Suprapubic skin (tissue), 4 donors: ENCODE results near the gene SLC30A7. TPM values are rescaled to one million over a fixed set of nuclear protein-coding genes. Genes with fewer than 3 reads are reported as not detected.
A peak's percentile ranks its signal among the peaks of the same experiment; 100 is the strongest.

Experiments used
- DNase-seq, 2 donors: peaks; one replicate each; pipeline ENCODE4 v3.0.0-alpha.2; 2019; ENCODE audit warnings: low spot score in 2 of 2
- H3K27ac ChIP-seq: fragments of 200-600 bp; sonication (generic); one replicate; pipeline ENCODE4 v1.5.1; 2019
- H3K27me3 ChIP-seq: fragments of 200-600 bp; sonication (generic); one replicate; pipeline ENCODE4 v1.5.1; 2019
- H3K36me3 ChIP-seq: fragments of 200-600 bp; sonication (generic); one replicate; pipeline ENCODE4 v1.5.1; 2019
- H3K4me1 ChIP-seq: fragments of 200-600 bp; sonication (generic); one replicate; pipeline ENCODE4 v1.5.1; 2019
- H3K4me3 ChIP-seq: fragments of 200-600 bp; sonication (generic); one replicate; pipeline ENCODE4 v1.5.1; 2019; ENCODE audit warnings: mild to moderate bottlenecking
- H3K9me3 ChIP-seq: fragments of 200-600 bp; sonication (generic); one replicate; pipeline ENCODE4 v1.5.1; 2019
- EP300 ChIP-seq: sonication (generic); formaldehyde crosslinking; IDR thresholded peaks from one replicate; pipeline ENCODE4 v1.6.1; 2017; ENCODE audit warnings: antibody characterized with exemption
- POLR2A ChIP-seq, 2 donors: fragments of 450-650 bp; IDR thresholded peaks; one replicate each; pipeline ENCODE4 v1.6.1; 2017; ENCODE audit warnings: antibody characterized with exemption in 2 of 2, mild to moderate bottlenecking in 2 of 2, moderate library complexity in 2 of 2
- POLR2AphosphoS5 ChIP-seq, 3 donors: sonication (generic); formaldehyde crosslinking; IDR thresholded peaks; one replicate each; pipeline ENCODE4 v1.6.1; 2017; ENCODE audit warnings: antibody characterized with exemption in 3 of 3
- WGBS: methylation state at CpG from one replicate; pipeline ENCODE4 v1.1.5; 2018; 5-methylcytosine and 5-hydroxymethylcytosine counted together
- total RNA-seq, 4 donors: library from RNA; depleted of rRNA; stranded (reverse); fragments of >200 nt; gene quantifications; one replicate each; pipeline ENCODE4 v1.1.0, GENCODE V29; 2016
- TF ChIP-seq, protein P1 (sequence below), 2 donors: fragments of 200-600 bp in 1 of 2; fragments of 450-650 bp in 1 of 2; sonication (generic) in 1 of 2; IDR thresholded peaks; one replicate each; pipeline ENCODE4 v1.5.1; 2016 to 2019; ENCODE audit warnings: antibody characterized with exemption in 2 of 2, mild to moderate bottlenecking in 1 of 2, moderate library complexity in 1 of 2

The SLC30A7 gene
- total RNA-seq, 4 donors from 2014 or later, result 16.4 to 22.5 (median 19.5) TPM

DNA sequence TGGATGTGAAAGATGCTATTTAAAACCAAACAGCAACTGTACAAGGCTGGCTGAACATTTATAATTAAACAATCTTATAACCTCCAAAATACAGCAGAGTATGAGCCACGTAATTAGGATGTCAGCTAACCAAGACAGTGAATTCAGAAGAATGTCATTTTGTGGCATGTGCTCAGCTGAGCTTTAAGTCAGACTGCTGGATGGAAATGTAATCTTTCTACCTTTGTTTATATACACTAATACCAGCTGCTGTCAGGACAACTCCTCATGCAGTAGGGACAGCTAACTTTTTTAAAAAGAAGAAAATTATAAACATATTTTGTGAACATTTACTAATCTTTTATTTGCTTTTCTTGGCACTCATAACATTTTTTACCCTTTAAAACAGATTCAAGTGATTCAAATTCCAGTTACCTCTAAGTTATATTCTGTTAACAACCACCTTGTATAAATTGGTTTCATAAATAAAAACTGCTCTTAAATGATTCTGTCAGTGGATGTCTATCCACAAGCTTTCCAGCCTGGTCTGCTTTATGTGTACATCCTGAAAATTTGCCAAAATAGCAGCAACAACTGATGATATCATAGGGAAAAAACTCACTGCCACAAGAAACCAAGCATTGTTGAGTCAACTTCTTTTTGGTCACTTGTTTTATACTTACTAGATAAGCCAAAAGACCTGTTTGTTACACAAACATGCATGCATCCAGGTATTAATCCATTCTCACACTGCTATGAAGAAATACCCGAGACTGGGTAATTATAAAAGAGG lies 93.6 kb downstream of the SLC30A7 start:
- WGBS, result 59% methylated on average over 2 of the region's 2 CpGs
- H3K4me3 ChIP-seq, result no peak overlapping the region
- H3K4me1 ChIP-seq, result no peaks in the 10 kb centered on the region
- TF ChIP-seq, protein P1, sequence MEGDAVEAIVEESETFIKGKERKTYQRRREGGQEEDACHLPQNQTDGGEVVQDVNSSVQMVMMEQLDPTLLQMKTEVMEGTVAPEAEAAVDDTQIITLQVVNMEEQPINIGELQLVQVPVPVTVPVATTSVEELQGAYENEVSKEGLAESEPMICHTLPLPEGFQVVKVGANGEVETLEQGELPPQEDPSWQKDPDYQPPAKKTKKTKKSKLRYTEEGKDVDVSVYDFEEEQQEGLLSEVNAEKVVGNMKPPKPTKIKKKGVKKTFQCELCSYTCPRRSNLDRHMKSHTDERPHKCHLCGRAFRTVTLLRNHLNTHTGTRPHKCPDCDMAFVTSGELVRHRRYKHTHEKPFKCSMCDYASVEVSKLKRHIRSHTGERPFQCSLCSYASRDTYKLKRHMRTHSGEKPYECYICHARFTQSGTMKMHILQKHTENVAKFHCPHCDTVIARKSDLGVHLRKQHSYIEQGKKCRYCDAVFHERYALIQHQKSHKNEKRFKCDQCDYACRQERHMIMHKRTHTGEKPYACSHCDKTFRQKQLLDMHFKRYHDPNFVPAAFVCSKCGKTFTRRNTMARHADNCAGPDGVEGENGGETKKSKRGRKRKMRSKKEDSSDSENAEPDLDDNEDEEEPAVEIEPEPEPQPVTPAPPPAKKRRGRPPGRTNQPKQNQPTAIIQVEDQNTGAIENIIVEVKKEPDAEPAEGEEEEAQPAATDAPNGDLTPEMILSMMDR (IDR thresholded peaks at IDR 0.05), result no peak
- TF ChIP-seq POLR2A (IDR thresholded peaks at IDR 0.05) (no peak), POLR2AphosphoS5 (IDR thresholded peaks at IDR 0.05) (no peak), EP300 (no peak)
- H3K9me3 ChIP-seq, result no peaks in the 10 kb centered on the region
- no peak for DNase-seq
- H3K27ac ChIP-seq, result no peak overlapping the region
- H3K36me3 ChIP-seq, result peaks cover 11% of the 10 kb centered on the region
- no peaks in the 10 kb centered on the region for H3K27me3 ChIP-seq

GRCh38 chr1:100995198-100995988 lies 99.5 kb downstream of the SLC30A7 start:
- H3K36me3 ChIP-seq, result peaks cover 9% of the 10 kb centered on the region
- WGBS, result 60% methylated on average over 4 of the region's 4 CpGs
- no peak for TF ChIP-seq EP300
- TF ChIP-seq POLR2A (IDR thresholded peaks at IDR 0.05), result no peak
- TF ChIP-seq, protein P1 (IDR thresholded peaks at IDR 0.05), result no peak
- TF ChIP-seq POLR2AphosphoS5 (IDR thresholded peaks at IDR 0.05), result no peak
- H3K4me1 ChIP-seq, result no peaks in the 10 kb centered on the region
- H3K27ac ChIP-seq, result no peak overlapping the region
- DNase-seq, result no peak
- H3K4me3 ChIP-seq, result no peak overlapping the region
- no peaks in the 10 kb centered on the region for H3K9me3 ChIP-seq
- H3K27me3 ChIP-seq, result no peaks in the 10 kb centered on the region

DNA sequence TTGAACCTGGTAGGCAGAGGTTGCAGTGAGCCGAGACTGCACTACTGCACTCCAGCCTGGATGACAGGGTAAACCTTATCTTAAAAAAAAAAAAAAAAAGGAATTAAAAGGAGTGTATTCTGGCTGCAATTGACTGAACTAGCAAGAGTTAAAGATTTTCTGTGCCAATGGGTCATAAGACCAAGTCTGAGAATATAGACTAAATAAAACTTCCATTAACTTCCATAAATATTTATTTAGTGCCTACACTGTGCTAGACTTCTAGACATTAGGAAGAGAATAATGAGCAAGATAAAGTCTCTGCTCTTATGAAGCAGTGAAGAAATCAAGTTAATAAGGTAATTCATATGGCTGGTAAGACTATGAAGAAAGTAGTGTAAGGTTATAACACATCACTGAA lies 102.5 kb downstream of the SLC30A7 start:
- 92% methylated on average over 1 of the region's 1 CpG for WGBS
- Histone ChIP-seq H3K36me3 (peaks cover 4% of the 10 kb centered on the region), H3K9me3 (no peaks in the 10 kb centered on the region), H3K4me1 (peaks cover 13% of the 10 kb centered on the region), H3K4me3 (no peak overlapping the region), H3K27ac (no peak overlapping the region), H3K27me3 (no peaks in the 10 kb centered on the region)
- TF ChIP-seq, protein P1 (IDR thresholded peaks at IDR 0.05), result no peak
- no peak for DNase-seq

DNA sequence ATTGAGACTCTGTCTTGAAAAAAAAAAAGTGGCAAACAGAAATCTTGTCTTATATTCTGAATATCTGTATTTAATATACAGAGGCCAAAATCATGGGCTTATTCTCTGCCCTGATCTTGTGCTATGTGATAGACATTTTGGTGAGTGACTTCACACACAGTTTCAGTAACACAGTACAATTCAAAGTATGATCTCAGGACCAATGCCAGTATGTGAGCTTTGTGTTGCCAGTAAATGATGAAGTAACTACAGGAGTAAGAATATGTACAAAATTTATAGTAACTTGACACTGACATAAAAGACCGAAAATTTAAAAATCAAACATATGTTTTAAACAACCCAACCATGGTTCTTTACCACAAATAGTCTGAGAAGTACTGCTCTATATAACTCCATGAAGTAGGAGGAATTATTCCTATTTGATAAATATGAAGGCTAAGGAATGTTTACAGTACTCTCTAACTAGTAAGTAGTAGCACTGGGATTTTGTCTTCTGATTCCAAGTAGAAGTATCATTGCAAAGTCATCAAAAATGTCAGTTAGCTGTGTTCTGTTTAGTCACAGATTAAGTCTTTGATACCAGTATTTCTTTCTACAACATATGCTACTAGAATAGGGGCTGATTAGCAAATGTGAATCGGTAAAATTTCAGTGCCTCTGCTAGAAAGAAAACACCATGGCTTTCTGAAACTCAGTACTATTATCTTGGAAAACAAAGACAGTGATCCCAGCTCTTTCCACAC lies 104.4 kb downstream of the SLC30A7 start:
- H3K27me3 ChIP-seq, result no peaks in the 10 kb centered on the region
- WGBS, result 90% methylated on average over 2 of the region's 2 CpGs
- H3K4me1 ChIP-seq, result peaks cover 23% of the 10 kb centered on the region
- H3K4me3 ChIP-seq, result no peak overlapping the region
- H3K36me3 ChIP-seq, result peaks cover 4% of the 10 kb centered on the region
- H3K27ac ChIP-seq, result no peak overlapping the region
- TF ChIP-seq POLR2AphosphoS5 (IDR thresholded peaks at IDR 0.05) (no peak), EP300 (no peak), POLR2A (IDR thresholded peaks at IDR 0.05) (no peak)
- TF ChIP-seq, protein P1 (IDR thresholded peaks at IDR 0.05), result no peak
- H3K9me3 ChIP-seq, result no peaks in the 10 kb centered on the region
- DNase-seq, result no peak

DNA sequence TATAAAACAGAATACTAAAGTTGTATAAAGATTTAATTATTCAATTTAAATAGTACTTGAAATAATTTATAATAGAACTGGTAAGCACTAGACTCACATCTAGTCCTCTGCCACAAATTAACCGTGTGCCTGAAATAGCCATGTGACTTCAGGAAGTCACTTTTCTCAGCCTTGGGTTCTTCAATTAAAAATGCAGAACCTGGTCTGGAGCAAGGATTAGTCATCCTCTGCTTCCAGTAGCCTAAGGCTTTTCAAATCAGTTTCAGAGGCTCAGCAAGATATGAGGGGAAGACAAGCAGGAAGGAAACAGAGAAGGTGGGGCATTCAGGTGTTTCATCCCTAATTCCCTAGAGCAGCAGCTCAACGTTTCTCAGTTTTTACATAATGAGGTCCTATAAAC lies 106.7 kb downstream of the SLC30A7 start:
- Histone ChIP-seq H3K27me3 (no peaks in the 10 kb centered on the region), H3K4me1 (peaks cover 23% of the 10 kb centered on the region), H3K36me3 (peaks cover 4% of the 10 kb centered on the region), H3K27ac (peak overlapping the region; percentile 32), H3K4me3 (no peak overlapping the region), H3K9me3 (no peaks in the 10 kb centered on the region)
- 30% methylated on average over 2 of the region's 2 CpGs for WGBS
- no peak for TF ChIP-seq EP300
- no peak for TF ChIP-seq POLR2AphosphoS5 (IDR thresholded peaks at IDR 0.05)
- no peak for TF ChIP-seq POLR2A (IDR thresholded peaks at IDR 0.05)
- TF ChIP-seq, protein P1 (IDR thresholded peaks at IDR 0.05), result no peak
- DNase-seq, result no peak
